Measurements from ENCODE around the gene OR4X2. TPM values are rescaled to one million over a fixed set of nuclear protein-coding genes. Genes with fewer than 3 reads are reported as not detected.
"Not testable (repeated sequence)": the region's sequence is repeated elsewhere in the genome, so short reads cannot be mapped to it uniquely, and the experiment has no call there.

OR4X2 gene
- not detected in 2 replicates for total RNA-seq

GRCh38 chr11:48244804-48245203 lies at the start of gene OR4X2:
OR4X2 (plus strand) TSS chr11:48245104; CDS start chr11:48245104, 0 bp downstream.
- Mint-ChIP-seq H3K27me3 (peaks cover 6% of the 10 kb centered on the region), H3K36me3 (ENCODE audit: low read depth) (no peaks in the 10 kb centered on the region), H3K9me3 (peaks cover 4% of the 10 kb centered on the region), H3K4me3 (no peak within 1 kb of the TSS), H3K4me1 (no peaks in the 10 kb centered on the region), H3K27ac (no peak within 1 kb of the TSS)
- no peak for DNase-seq
- intact Hi-C loops (cut with micrococcal nuclease): no loop called here

- Mint-ChIP-seq H3K27ac (no peak overlapping the region), H3K36me3 (ENCODE audit: low read depth) (no peaks in the 10 kb centered on the region), H3K27me3 (peaks cover 27% of the 10 kb centered on the region), H3K4me1 (no peaks in the 10 kb centered on the region), H3K9me3 (peaks cover 7% of the 10 kb centered on the region), H3K4me3 (no peak overlapping the region)
- no peak for DNase-seq
- intact Hi-C loops (cut with micrococcal nuclease): no loop called here
Observed at GRCh38 chr11:48207881-48208280, 37.0 kb upstream of the OR4X2 start.

- H3K27me3 Mint-ChIP-seq: peaks cover 15% of the 10 kb centered on the region
- no peak for DNase-seq
- H3K4me1 Mint-ChIP-seq: peaks cover under 1% of the 10 kb centered on the region
- intact Hi-C loops (cut with micrococcal nuclease): no loop called here
- no peak overlapping the region for H3K27ac Mint-ChIP-seq
- no peaks in the 10 kb centered on the region for H3K36me3 Mint-ChIP-seq (ENCODE audit: low read depth)
- no peaks in the 10 kb centered on the region for H3K9me3 Mint-ChIP-seq
- H3K4me3 Mint-ChIP-seq: no peak overlapping the region
Observed at GRCh38 chr11:48210052-48210451, 34.9 kb upstream of the OR4X2 start.

- H3K36me3 Mint-ChIP-seq (ENCODE audit: low read depth): no peaks in the 10 kb centered on the region
- H3K9me3 Mint-ChIP-seq: no peaks in the 10 kb centered on the region
- H3K4me1 Mint-ChIP-seq: peaks cover 2% of the 10 kb centered on the region
- no peaks in the 10 kb centered on the region for H3K27me3 Mint-ChIP-seq
- no peak within 1 kb of the TSS for H3K27ac Mint-ChIP-seq
- no peak within 1 kb of the TSS for H3K4me3 Mint-ChIP-seq
- no peak for DNase-seq
- intact Hi-C loops (cut with micrococcal nuclease): no loop called here
Observed at GRCh38 chr11:48216510-48216909, 28.4 kb upstream of the OR4X2 start, which contains the start of gene OR4B1. OR4B1 (plus strand) TSS chr11:48216810; CDS start chr11:48216810, 0 bp downstream.

- peaks cover 20% of the 10 kb centered on the region for H3K9me3 Mint-ChIP-seq
- H3K4me3 Mint-ChIP-seq: no peak overlapping the region
- H3K27ac Mint-ChIP-seq: no peak overlapping the region
- DNase-seq: no peak
- H3K27me3 Mint-ChIP-seq: no peaks in the 10 kb centered on the region
- H3K4me1 Mint-ChIP-seq: no peaks in the 10 kb centered on the region
- intact Hi-C loops (cut with micrococcal nuclease): no loop called here
- no peaks in the 10 kb centered on the region for H3K36me3 Mint-ChIP-seq (ENCODE audit: low read depth)
Observed at GRCh38 chr11:48228761-48229160, 16.1 kb upstream of the OR4X2 start.

GRCh38 chr11:48230057-48230456 lies 14.8 kb upstream of the OR4X2 start:
- H3K27ac Mint-ChIP-seq; intact Hi-C loops (cut with micrococcal nuclease); H3K36me3 Mint-ChIP-seq (ENCODE audit: low read depth); H3K4me3 Mint-ChIP-seq; H3K27me3 Mint-ChIP-seq; DNase-seq; H3K4me1 Mint-ChIP-seq: not testable (repeated sequence)
- H3K9me3 Mint-ChIP-seq: peaks cover 20% of the 10 kb centered on the region

- H3K27ac Mint-ChIP-seq: no peak overlapping the region
- DNase-seq: no peak
- no peak overlapping the region for H3K4me3 Mint-ChIP-seq
- H3K27me3 Mint-ChIP-seq: peaks cover 4% of the 10 kb centered on the region
- peaks cover 3% of the 10 kb centered on the region for H3K9me3 Mint-ChIP-seq
- H3K4me1 Mint-ChIP-seq: no peaks in the 10 kb centered on the region
- intact Hi-C loops (cut with micrococcal nuclease): no loop called here
- H3K36me3 Mint-ChIP-seq (ENCODE audit: low read depth): no peaks in the 10 kb centered on the region
Observed at GRCh38 chr11:48237727-48238126, 7.2 kb upstream of the OR4X2 start.

GRCh38 chr11:48242501-48242900 lies 2.4 kb upstream of the OR4X2 start:
- Mint-ChIP-seq H3K4me1 (no peaks in the 10 kb centered on the region), H3K4me3 (no peak overlapping the region), H3K27ac (no peak overlapping the region), H3K27me3 (peaks cover 8% of the 10 kb centered on the region), H3K9me3 (no peaks in the 10 kb centered on the region), H3K36me3 (ENCODE audit: low read depth) (no peaks in the 10 kb centered on the region)
- DNase-seq: no peak
- intact Hi-C loops (cut with micrococcal nuclease): no loop called here

GRCh38 chr11:48248902-48249301 lies 4.0 kb downstream of the OR4X2 start:
- DNase-seq: no peak
- no peak overlapping the region for H3K4me3 Mint-ChIP-seq
- no peaks in the 10 kb centered on the region for H3K36me3 Mint-ChIP-seq (ENCODE audit: low read depth)
- H3K27ac Mint-ChIP-seq: no peak overlapping the region
- no peaks in the 10 kb centered on the region for H3K4me1 Mint-ChIP-seq
- H3K9me3 Mint-ChIP-seq: peaks cover 4% of the 10 kb centered on the region
- H3K27me3 Mint-ChIP-seq: peaks cover 15% of the 10 kb centered on the region
- intact Hi-C loops (cut with micrococcal nuclease): no loop called here

GRCh38 chr11:48261600-48261999 lies 16.7 kb downstream of the OR4X2 start:
- Mint-ChIP-seq H3K27ac (no peak overlapping the region), H3K4me3 (no peak overlapping the region)

GRCh38 chr11:48263423-48263911 lies 18.6 kb downstream of the OR4X2 start, which contains the start of gene OR4X1:
OR4X1 (plus strand) TSS chr11:48263861; CDS start chr11:48263861, 0 bp downstream.
- Mint-ChIP-seq H3K4me1 (peaks cover 2% of the 10 kb centered on the region), H3K36me3 (ENCODE audit: low read depth) (no peaks in the 10 kb centered on the region), H3K9me3 (no peaks in the 10 kb centered on the region), H3K27me3 (no peaks in the 10 kb centered on the region), H3K27ac (no peak within 1 kb of the TSS), H3K4me3 (no peak within 1 kb of the TSS)
- no peak for DNase-seq
- intact Hi-C loops (cut with micrococcal nuclease): no loop called here

More at GRCh38 chr11:48261600-48261999, 16.7 kb downstream of the OR4X2 start:
- no peak for DNase-seq
- H3K4me1 Mint-ChIP-seq: peaks cover 2% of the 10 kb centered on the region
- H3K36me3 Mint-ChIP-seq (ENCODE audit: low read depth): no peaks in the 10 kb centered on the region
- intact Hi-C loops (cut with micrococcal nuclease): no loop called here
- peaks cover 3% of the 10 kb centered on the region for H3K27me3 Mint-ChIP-seq
- no peaks in the 10 kb centered on the region for H3K9me3 Mint-ChIP-seq

GRCh38 chr11:48270621-48271020 lies 25.7 kb downstream of the OR4X2 start:
- Mint-ChIP-seq H3K36me3 (ENCODE audit: low read depth) (no peaks in the 10 kb centered on the region), H3K27me3 (peaks cover 6% of the 10 kb centered on the region), H3K4me3 (no peak overlapping the region), H3K27ac (no peak overlapping the region), H3K9me3 (no peaks in the 10 kb centered on the region), H3K4me1 (peaks cover 2% of the 10 kb centered on the region)
- no peak for DNase-seq
- intact Hi-C loops (cut with micrococcal nuclease): no loop called here

GRCh38 chr11:48272606-48273005 lies 27.7 kb downstream of the OR4X2 start:
- no peak for DNase-seq
- H3K4me1 Mint-ChIP-seq: peaks cover 2% of the 10 kb centered on the region
- H3K36me3 Mint-ChIP-seq (ENCODE audit: low read depth): no peaks in the 10 kb centered on the region
- no peak overlapping the region for H3K4me3 Mint-ChIP-seq
- peaks cover 7% of the 10 kb centered on the region for H3K27me3 Mint-ChIP-seq
- H3K9me3 Mint-ChIP-seq: no peaks in the 10 kb centered on the region
- intact Hi-C loops (cut with micrococcal nuclease): no loop called here
- H3K27ac Mint-ChIP-seq: no peak overlapping the region

Measured in activated CD4-positive, alpha-beta T cell treated with anti-CD3 and anti-CD28 coated beads, Interleukin-2, amount 10 ng/mL, durations not matched to agents 24 days and 14 days (primary cell).